ENCODE measurements around the gene SEC63.
A peak's percentile ranks its signal among the peaks of the same experiment; 100 is the strongest.

SEC63 gene

DNA sequence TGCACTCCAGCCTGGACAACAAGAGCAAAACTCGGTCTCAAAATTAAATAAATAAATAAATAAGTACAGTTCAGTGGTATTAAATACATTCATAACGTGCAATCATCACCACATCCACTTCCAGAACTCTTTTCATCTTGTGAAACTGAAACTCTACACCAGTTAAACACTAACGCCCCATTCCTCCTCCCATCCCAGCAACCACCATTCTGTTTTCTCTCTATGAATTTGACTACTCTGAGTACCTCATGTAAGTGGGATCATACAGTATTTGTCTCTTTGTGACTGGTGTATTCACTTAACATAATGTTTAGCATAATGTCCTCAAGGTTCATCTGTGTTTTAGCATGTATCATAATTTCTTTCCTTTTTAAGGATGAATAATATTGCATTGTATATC lies 104.8 kb downstream of the SEC63 start:
- no peak for DNase-seq

DNA sequence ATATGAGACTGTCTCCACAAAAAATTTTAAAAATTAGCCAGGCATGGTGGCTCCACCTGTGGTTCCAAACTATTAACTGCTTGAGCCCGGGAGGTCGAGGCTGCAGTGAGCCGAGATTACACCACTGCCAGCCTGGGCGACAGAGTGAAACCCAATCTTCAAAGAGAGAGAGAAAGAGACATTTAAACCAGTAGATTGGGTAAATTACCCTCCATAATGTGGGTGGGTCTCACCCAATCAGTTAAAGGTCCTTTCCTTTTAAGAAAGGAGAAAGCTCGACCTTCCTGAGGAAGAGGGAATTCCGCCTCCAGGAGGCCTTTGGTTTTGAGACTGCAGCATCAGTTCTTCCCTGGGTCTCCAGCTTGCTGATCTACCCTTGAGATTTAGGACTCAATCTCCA lies 108.7 kb downstream of the SEC63 start:
- no peak for DNase-seq

DNA sequence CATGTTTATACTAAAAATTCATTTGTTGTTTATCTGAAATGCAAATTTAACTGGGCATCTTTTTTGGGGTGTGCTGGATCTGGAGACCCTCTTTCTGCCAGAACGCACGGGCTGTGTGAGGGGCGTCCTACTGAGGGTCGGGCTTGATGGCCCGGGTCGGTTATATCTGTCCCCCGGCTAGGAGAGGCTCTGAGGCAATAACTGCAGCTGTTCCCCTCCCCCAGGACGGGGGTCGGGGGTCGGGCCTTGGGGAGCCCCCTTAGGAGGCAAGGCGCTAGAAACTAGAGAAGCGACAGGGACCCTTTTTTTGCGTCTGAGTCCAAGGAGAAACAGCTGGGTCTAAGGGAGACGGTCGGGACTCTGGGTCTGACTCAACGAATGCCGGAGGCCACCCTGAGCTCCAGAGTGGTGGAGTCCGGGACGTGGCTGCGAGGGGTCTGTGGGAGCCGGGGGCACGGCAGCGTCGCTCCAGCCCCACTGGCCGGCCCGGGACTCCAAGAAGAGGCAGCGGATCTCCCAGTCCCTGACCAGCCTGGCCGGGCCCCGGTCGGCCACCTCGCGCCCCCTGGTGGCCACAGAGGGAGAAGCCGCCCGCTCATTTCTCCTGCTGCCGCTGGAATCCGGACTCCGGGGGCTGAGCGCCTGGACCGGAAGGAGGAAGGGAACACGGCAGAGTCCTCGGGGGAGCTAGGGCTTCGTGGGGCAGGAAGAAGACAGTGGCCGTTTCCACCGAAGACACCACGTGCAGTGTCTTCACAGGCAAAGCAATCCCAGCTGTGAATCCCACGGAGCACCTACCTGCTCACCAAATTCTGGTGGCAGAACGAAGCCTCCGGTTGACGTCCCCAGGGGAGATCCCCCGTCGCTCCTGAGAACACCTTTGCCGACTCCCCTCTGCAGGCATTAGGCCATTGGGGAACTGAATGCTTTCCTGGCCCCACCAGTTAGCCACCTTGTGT lies 109.9 kb downstream of the SEC63 start:
- DNase-seq: peak; percentile 82

DNA sequence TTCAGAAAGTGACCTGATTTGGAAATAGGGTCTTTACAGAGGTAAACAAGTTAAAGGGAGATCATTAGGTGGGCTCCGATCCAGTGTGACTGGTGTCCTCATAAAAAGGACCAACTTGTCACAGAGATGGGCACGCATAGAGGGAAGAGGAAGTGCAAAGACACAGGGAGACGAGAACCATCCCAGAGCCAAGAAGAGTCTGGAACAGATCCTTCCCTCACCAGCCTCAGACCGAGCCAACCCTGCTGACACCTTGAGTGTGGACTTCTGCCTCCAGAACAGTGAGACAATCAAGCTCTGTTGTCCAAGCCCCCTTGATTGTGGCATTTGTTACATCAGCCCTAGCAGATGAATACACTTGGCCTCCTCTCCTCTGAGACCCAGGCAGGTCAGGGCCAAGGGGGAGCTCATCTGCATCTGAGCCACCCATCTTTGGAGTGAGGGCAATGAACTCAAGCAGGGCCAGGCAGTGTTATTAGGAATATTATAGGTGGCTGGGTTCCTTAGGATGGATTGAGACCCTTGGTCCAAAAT lies 111.7 kb downstream of the SEC63 start:
- DNase-seq: no peak

DNA sequence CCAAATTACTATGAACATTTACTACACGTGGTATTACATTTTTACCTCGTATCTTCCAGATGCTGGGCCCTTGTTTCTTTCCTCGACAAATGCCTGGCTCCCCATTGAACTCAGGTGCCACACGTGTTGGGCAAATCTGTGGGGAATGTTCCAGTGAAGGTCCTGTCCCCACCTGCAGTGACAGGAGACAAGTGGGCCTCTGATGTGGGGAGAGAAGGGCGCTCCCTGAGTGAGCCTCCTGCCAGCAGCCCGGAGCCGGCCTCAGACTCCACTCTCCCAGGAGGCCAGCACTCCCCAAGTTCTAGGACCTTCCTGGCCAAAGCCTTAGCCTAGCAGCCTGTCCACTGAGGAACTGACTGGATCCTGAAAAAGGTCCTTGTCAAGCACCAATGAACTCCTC lies 112.2 kb downstream of the SEC63 start:
- DNase-seq: no peak

DNA sequence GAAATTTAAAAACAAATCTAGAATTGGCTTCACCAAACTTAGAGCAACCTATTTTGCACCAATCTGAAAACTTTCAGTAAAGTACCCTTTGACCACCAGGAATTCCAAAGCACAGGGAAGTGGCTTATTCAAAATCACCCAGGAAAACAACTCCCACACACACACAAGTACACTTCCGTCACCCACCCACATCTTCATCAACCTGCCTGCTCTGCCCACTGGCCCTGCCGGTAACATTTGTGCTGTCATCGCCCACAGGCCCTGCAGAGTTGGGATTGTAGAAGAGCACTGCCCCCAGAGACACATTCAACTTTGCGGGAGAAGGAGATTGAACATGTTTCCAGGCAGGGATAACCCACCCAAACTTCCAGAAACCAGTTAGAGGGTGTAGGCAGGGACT lies 114.6 kb downstream of the SEC63 start:
- no peak for DNase-seq

DNA sequence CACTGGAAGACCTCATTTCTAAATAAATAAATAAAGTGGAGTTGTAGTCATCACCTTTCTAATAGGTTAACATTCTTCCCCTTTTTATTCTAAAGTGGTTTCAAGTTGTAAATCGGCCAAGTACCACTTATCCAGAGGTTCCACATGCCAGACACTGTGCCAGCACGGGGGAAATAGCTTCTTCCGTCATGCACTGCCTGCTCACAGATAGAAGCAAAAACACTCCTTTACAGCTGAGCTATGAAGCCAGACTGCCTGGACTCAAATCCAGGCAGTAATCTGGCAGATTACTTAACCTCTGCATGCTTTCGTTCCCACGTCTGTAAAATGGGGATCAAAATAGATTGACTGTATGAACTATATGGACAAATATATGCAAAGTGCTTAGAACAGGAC lies 116.7 kb downstream of the SEC63 start:
- no peak for DNase-seq

DNA sequence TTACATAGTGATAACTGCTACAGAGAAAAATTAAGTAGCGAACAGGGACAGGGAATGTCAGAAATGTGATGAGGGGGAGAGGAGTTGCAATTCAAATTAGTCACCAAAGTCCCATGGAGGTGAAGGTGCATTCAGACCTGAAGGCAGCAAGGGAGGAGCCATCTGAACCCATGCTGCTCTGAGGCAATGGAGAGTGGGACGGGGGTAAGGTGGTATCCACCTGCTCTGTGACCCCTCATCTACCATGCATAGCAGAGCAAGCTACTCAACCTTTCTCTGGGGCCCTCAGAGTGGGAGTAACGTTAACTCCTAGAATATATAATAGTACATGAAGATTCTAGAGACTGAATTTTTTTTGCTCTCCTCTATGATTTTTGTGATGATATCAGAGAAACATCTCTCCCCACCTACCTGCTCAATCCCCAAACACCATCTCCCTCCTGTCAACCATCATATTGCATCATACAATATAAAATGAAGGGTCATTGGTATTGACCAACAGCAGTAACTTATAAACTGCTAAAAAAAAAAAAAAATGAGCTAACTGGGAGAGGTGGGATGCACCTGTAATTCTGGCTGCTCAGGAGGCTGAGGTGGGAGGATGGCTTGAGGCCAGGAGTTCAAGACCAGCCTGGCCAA lies 117.3 kb downstream of the SEC63 start:
- DNase-seq: no peak

DNA sequence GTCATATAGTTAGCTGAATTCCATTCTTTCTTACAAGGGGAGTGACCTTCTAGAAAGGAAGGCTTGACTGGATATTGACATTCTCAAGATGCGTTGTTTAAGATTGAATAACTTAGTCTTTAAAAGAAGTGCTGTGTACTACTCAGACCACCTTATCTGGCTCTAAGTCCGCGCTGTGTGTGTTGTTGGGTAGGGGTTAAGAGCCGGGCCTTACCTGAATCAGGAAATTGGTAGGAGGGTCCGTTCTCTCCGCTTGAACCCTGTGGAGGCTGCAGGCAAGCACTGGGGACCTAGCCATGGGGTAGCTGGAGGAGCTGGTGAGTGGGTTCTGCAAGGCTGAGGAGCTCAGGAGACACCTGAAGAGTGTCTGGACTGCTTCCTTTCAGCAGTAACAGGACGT lies 124.9 kb downstream of the SEC63 start:
- no peak for DNase-seq

DNA sequence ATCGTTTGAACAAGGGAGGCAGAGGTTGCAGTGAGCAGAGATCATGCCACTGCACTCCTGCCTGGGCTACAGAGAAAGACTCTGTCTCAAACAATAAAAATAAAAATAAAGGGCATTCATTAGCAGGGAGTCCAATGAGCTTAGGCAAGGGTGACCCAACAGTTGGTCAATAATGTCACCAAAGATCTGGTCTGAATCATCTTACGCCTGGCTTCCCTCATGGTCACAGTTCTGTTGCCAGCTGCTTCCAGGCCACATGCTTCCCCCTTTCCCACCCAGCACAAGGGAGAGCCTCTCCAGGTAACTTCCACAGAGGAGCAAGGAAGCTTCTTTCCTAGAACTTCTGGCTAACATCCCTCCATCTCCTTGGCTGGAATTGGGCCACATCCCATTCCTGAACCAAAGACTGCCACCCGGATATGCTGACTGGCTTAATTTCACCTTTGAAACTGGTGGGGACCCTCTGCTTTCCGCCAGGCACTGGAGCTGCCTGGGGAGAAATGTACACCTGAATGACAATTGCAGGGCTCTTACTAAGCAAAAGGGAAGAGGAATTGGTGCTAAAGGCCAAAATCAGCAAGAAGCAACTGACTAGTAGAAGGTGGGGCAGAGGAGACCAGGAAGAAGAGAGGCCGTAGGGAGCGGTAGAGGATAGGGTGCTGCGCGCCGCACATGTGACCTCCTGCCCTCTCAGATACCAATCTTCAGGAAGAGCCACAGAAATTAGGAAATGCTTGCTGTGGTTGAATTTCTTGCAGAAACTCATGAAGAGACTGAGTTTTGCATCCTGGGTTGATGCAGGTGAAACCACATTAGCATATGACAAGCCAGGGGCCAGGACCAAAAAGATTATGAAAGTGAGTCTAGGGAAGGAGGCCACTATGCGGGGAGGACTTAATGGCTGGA lies 125.6 kb downstream of the SEC63 start:
- no peak for DNase-seq

DNA sequence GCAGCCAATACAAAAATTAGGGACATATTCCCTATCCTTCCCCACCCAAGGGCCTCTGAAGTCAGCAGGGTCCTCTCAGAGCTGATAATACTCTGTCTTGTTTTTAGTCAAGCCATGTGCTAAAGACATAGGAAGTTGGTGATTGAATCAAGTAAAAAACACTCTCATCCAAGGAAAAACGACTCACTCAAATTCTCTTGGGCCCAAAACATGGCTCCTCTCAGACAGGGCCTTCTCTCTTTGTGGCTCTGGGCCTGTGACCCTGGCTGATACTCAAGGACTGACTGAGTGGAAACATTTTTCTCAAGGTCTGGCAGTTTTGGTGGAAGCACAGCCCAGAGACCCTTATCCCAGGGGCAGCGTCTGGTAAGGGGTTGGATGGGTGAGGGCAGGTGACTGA lies 127.9 kb downstream of the SEC63 start:
- no peak for DNase-seq

DNA sequence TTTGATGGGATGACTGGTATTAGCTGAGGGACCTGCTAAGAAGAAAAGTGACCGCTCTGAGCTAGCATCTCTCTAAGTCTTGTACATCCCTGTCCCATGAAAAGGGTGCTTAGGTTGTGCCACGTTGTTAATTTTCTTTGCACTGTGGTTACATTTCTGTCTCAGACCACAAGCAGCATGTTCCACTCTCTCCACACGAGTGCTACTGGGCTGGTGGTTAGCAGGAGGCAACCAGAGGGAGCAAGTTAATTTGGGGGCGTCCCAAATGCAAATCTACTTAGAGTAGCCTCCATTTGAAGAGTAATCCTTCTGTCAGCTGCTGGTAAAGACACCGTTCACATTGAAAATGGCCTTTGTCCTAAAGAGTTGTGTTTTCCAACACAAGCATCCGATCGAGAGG lies 130.5 kb downstream of the SEC63 start:
- peak; percentile 43 for DNase-seq

DNA sequence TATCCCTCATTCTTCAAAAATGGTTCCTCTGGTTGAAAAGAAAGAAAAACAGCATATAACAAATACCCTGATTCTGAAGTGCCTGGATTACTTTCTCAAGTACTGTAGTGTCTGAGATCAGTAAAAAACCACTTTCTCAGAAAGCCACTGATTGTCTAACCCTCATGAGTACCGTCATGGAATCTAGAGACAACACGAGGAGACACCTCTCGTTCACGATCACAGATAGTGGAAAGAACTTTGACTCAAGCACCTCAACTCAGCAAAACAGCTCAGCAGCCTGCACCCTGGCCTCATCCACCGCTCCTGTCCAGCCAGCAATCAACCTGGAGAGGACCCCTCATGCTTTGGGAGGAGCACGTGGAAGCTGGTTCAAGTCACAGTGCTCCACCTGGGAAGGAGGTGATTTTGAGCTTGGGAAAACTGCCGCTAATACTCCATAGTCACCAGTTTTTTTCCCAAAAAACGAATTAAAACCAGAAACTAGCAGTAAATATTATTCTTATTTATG lies 134.9 kb downstream of the SEC63 start:
- DNase-seq: peak; percentile 80

DNA sequence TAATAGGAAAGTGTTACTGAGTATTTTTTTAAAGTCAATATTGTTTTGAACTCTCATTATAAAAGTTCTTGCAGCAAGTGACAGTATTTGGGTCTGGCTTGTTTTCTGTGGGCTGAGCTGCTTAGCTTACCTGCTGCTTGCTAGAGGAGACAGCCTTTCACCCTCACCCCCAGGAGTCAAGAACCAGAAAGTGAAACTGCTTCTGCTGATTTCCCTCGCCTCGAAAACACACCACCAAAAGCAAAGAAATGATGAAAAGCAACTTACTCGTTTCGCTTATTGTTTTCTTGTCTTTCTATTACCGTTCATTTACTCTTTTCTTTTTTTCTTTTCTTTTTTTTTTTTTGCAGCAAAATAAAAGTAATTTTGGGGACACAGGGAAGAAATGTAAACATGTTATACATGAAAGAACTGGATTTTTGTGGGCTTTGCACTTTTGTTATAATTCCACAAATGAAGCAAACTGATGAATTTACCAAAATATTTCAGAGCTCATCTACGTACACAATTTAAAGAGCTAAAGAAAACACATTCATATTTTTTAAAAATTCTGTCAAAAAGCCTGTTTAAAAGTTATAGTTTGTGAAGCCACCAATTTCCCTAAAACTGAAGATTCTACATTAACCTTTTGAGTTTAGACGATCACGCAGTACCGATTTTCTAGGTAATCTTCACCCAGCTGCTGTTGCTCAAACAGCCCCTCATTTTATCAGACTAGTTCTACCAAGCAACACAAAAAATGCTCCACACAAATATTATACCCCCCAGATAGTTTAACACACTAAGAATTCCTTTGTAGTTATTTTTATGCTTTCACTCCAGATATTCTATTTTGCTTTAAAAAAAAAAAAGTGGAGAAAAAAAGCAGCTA lies 135.6 kb downstream of the SEC63 start:
- DNase-seq: peak; percentile 87

DNA sequence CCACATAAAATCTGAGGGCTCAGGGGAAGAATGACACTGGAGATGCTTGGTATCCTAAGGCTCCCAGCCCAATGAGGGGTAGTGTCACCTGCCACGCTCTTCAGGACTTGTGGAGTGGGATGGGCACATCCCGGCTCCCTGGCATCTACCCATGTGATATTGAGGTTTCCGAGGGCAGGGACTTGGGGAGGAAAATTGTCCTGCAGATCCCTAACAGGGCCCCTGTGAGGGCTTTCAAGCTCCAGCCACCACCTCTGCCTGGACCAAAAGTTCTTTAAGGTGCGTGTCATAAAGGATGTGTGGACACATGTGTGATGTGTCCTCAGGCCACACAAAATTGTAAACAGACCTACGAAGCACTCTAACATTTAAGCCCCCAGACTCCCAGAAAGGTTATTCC lies 136.4 kb downstream of the SEC63 start:
- DNase-seq: peak; percentile 30

DNA sequence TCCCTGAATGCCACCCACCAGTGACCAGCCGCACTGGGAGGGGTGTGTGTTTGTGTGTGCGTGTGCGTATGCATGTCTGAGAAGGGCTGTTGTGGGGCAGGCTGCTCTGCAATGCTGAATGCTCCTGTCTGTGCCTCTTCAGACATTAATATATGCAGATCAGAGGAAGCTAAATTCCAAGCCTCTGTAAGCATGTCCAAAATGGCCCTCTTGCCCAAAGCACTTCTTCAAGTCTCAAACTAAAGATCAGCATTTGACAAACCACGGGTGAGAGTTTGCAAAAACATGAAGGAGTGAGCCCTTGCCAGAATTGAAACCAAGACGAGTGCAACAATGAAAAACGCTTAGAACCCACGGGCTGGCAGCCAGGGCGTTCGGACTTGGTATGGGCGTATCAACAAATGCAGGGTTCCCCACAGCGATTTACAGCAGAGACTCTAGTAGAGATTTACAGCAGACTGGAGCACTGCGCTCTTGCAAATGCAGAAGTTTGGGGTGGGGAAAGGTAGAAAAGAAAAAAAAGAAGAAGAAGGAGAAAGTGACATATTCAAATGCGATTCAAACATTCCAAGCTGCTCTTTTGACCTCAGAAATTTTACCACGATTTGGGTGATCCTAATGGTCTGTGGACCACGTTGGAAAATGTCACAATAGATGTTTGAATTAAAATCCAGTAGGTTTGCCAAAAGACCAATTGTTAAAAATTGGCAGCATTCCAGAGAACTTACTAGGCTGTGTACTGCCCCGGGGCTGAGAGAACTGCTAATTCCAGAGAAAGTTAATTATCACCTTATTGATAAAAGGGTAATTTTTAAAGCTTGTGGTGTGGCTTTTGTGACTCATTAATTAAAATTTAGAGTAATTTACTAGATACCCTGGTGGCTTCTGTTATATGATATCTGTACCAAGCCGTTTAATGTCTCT lies 137.4 kb downstream of the SEC63 start:
- DNase-seq: peak; percentile 54

DNA sequence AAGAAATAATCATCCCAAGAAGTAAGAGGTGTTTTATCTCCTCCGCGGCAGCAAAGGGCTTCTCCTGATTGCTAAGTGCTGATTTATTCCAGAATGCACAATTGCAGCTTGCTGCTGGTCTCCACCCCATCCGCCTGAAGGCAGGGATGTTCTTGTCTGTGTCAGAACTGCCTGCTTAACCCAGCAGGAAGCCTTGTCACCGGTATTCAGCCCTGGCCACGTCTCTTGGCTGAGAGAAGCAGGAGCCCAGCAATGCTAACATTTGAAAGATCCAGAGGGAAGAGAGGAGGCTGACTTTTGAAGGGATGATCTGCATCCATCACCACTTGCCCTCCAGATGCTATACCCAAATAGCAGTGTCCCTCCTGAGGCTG lies 138.1 kb downstream of the SEC63 start:
- DNase-seq: peak; percentile 49

DNA sequence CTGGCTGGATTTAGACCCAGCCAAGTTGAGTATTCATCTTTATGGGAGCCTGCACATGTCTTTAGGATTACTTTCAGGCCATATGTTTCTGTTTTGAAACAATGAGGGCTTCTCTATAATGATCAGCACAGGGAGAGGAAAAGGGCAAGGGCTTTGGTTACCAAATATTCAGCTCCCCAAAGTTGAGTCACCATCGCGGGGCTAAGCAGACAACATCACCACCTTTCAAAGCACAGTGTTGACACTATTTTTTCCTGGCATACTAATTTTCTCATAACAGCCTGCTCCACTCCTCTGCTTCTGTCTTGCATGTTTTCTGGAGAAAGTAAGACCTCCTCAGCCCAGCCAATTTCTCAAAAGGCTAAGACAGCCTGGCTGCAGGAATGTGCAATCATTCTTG lies 138.8 kb downstream of the SEC63 start:
- no peak for DNase-seq

DNA sequence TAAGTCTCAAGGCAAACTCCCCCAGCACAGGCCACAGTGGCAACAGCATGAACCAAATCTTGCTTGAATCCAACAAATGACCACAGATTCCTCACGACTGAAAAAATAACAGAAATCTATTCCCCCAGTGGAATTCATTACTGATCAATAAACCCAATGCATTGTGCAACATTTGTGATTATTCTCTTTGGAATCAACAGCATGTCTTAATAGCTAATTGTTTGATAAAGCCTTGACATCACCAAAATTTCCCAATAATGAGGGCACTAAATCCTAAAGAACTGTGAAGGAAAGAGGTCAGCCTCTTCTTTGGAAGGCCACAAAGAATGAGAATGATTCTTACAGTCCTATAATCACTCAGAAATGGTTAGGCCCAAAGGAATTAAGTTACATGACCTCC lies 139.7 kb downstream of the SEC63 start:
- no peak for DNase-seq

DNA sequence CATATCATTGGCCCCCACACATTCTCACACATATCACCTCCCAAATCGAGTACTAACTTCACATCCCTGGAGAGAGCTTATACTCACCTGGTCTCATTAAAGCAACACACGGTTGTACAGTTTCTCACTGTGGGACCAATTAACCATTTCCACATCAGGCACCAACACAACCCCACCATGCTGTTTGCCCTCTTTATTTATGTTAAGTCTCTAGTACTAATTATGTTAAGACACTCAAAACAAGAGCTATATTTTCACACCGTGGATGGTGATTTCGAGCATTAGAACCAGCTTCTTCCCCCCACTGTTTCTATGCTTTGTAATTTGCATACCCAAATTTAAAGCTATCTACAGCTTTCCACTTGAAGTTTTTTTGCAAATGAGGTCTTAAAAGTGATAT lies 140.2 kb downstream of the SEC63 start:
- no peak for DNase-seq

Measured in CD4-positive, alpha-beta T cell treated with Interleukin-17A for 1 hour (primary cell).